GM19452 (cell line): ENCODE data around the gene BPIFA3.

ENCODE experiments used
- ATAC-seq: cut with Tn5 transposase; IDR thresholded peaks from one replicate; pipeline ENCODE4 v1.9.1; 2021; ENCODE audit not compliant: unreplicated experiment

BPIFA3 gene

GRCh38 chr20:33259371-33259770 lies 42.2 kb downstream of the BPIFA3 start:
- no peak for ATAC-seq

- ATAC-seq, result no peak
Measured at GRCh38 chr20:33261465-33261864, 44.3 kb downstream of the BPIFA3 start.

GRCh38 chr20:33262658-33263065 lies 45.5 kb downstream of the BPIFA3 start:
- no peak for ATAC-seq

GRCh38 chr20:33263784-33264183 lies 46.6 kb downstream of the BPIFA3 start:
- ATAC-seq, result no peak

GRCh38 chr20:33267701-33268100 lies 50.5 kb downstream of the BPIFA3 start:
- ATAC-seq, result no peak

DNA sequence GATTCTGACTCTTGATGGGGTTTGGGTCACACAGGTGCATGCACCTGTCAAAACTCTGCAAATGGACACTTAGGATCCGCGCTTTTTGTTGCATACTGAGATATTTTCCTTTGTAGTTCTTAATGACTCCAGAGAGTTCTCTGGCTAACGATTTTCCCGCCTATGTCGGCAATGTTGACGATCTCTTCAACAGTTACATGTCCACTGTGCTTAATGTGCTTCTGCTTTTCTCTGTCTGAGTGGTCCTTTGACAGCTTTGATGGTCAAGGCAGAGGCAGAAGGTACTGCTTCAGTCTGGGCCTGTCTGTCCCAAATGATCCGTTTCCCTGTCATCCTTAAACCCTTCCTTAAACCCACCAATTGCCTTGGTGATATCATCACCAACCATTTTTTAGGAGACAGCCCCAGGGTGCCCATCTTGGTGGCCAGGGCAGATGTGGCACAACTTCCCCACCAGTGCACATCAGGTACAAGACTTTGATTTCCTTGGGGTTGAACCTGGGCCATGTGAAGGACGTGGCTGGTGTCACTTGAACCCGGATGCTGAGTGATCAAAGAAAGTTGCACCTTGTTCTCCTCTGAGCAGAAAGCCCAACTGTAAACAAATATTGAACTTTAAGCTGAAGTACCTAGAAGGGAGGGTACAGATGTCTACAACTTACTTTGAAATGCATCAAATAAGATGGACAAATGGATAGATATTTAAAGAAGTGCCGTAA lies 55.2 kb downstream of the BPIFA3 start:
- ATAC-seq, result no peak

DNA sequence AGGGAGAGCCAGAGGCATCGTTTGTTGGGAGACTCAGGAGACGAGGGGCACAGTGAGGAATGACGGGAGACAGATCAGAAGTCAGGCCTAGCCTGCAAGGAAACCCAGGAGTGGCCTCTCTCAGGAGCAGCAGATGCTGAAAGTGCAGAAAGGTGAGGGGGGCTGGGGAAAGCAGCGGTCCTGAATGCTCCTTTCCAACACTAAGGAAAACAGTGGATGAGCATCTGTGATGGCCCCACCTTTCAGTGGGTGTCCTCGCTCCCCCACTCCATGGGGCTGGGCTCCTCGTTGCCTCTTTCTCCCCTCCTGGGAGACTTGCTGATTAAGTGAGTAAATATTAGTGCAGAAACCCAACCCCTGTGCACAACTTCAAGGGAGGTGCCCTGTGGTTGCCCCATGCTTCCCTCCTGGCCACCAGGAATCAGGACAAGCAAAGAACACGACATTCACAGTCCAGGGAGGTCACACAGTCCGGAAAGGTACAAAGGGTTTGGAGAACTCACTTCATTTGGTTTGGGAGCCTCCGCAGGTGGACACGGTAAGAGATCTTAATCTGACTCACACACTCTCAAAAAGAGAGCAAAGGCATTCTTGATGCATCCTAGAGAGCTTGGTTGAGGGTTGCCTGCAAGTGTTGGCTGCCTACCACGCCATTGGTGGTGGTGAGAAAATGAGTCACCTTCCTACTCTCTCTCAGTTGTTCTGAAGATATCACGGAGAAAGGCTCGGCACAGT lies 56.1 kb downstream of the BPIFA3 start:
- no peak for ATAC-seq

DNA sequence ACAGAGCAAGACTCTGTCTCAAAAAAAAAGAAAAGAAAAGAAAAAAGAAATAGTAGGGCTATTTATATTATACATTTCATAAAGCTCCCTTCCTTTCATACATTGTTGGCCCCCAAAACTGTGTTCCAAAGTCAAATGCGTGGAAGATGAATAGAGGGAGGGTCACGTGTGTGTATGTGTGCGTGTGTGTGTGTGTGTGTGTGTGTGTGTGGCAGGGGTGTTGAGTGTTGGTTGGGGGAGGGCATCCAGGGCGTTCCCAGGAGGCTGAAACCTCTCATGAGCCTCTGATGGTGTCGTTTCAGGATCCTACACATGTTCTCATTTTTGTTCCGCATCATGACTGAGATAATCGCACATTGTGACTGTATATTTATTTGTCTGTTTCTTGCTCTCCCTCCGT lies 58.1 kb downstream of the BPIFA3 start:
- no peak for ATAC-seq

GRCh38 chr20:33275871-33276270 lies 58.7 kb downstream of the BPIFA3 start:
- ATAC-seq, result no peak

GRCh38 chr20:33276303-33277113 lies 59.4 kb downstream of the BPIFA3 start:
- no peak for ATAC-seq
